Sigmoid colon (tissue), 4 donors: ENCODE results near the gene ODAD4.

ENCODE experiments used
- CTCF ChIP-seq, 4 experiments: fragments of 450-650 bp in 3 of 4; fragments of 200-600 bp in 1 of 4; IDR thresholded peaks; one replicate each; pipeline ENCODE4 v1.5.1; 2016 to 2019; ENCODE audit warnings: antibody characterized with exemption in 4 of 4, mild to moderate bottlenecking in 3 of 4, moderate library complexity in 2 of 4
- EP300 ChIP-seq, 4 donors: sonication (generic); formaldehyde crosslinking; IDR thresholded peaks; one replicate each; pipeline ENCODE4 v1.6.1; 2017; ENCODE audit warnings: antibody characterized with exemption in 4 of 4
- POLR2AphosphoS5 ChIP-seq, 4 donors: sonication (generic); formaldehyde crosslinking; IDR thresholded peaks; one replicate each; pipeline ENCODE4 v1.6.1; 2017; ENCODE audit warnings: antibody characterized with exemption in 4 of 4

GRCh38 chr17:41932816-41933389, 2.5 kb downstream of the ODAD4 start:
- TF ChIP-seq POLR2AphosphoS5 (IDR thresholded peaks at IDR 0.05) (no peak), EP300 (IDR thresholded peaks at IDR 0.05) (no peak), CTCF (IDR thresholded peaks at IDR 0.05) (no peak)
